DND-41 (cell line): ENCODE measurements around the gene GPD1L.
"Not testable (repeated sequence)": the region's sequence is repeated elsewhere in the genome, so short reads cannot be mapped to it uniquely, and the experiment has no call there.

Source experiments
- EZH2 ChIP-seq: IDR thresholded peaks from 3 replicates; pipeline ENCODE4 v1.6.1; 2012; ENCODE audit warnings: borderline replicate concordance, low read depth, mild to moderate bottlenecking, moderate library complexity, low read length, inconsistent platforms; ENCODE audit not compliant: severe bottlenecking
- TF ChIP-seq, protein P1 (sequence below): IDR thresholded peaks from 2 replicates; pipeline ENCODE4 v1.5.1; 2012; ENCODE audit warnings: borderline replicate concordance, low read length, moderate library complexity, mild to moderate bottlenecking; ENCODE audit not compliant: poor library complexity, severe bottlenecking; ENCODE audit errors: extremely low read depth

DNA sequence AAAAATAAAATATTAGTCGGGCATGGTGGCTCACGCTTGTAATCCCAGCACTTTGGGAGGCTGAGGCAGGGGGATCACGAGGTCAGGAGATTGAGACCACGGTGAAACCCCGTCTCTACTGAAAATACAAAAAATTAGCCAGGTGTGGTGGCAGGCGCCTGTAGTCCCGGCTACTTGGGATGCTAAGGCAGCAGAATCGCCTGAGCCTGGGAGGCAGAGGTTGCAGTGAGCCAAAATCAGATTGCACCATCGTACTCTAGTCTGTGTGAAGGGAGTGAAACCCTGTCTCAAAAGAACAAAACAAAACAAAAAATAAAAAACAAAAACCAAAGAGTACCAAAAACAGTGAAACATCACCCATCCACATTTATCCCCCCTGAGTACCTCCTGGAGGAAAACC, 1.8 kb downstream of the GPD1L start:
- TF ChIP-seq, protein P1, sequence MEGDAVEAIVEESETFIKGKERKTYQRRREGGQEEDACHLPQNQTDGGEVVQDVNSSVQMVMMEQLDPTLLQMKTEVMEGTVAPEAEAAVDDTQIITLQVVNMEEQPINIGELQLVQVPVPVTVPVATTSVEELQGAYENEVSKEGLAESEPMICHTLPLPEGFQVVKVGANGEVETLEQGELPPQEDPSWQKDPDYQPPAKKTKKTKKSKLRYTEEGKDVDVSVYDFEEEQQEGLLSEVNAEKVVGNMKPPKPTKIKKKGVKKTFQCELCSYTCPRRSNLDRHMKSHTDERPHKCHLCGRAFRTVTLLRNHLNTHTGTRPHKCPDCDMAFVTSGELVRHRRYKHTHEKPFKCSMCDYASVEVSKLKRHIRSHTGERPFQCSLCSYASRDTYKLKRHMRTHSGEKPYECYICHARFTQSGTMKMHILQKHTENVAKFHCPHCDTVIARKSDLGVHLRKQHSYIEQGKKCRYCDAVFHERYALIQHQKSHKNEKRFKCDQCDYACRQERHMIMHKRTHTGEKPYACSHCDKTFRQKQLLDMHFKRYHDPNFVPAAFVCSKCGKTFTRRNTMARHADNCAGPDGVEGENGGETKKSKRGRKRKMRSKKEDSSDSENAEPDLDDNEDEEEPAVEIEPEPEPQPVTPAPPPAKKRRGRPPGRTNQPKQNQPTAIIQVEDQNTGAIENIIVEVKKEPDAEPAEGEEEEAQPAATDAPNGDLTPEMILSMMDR = not testable (repeated sequence)
- not testable (repeated sequence) for TF ChIP-seq EZH2
